HG03280 (cell line): ENCODE data around the gene AP5Z1.

Experiments used
- ATAC-seq: cut with Tn5 transposase; IDR thresholded peaks from one replicate; pipeline ENCODE4 v1.9.1; 2021; ENCODE audit warnings: mild to moderate bottlenecking, moderate library complexity; ENCODE audit not compliant: unreplicated experiment

The AP5Z1 gene

GRCh38 chr7:4837803-4838625 is 62.6 kb downstream of the AP5Z1 start:
- ATAC-seq, result no peak

- ATAC-seq, result no peak
Observed at GRCh38 chr7:4838626-4839334, 63.4 kb downstream of the AP5Z1 start.

GRCh38 chr7:4840079-4840501 is 64.7 kb downstream of the AP5Z1 start:
- ATAC-seq, result no peak
